ENCODE measurements around the gene MAP10.

The MAP10 gene

DNA sequence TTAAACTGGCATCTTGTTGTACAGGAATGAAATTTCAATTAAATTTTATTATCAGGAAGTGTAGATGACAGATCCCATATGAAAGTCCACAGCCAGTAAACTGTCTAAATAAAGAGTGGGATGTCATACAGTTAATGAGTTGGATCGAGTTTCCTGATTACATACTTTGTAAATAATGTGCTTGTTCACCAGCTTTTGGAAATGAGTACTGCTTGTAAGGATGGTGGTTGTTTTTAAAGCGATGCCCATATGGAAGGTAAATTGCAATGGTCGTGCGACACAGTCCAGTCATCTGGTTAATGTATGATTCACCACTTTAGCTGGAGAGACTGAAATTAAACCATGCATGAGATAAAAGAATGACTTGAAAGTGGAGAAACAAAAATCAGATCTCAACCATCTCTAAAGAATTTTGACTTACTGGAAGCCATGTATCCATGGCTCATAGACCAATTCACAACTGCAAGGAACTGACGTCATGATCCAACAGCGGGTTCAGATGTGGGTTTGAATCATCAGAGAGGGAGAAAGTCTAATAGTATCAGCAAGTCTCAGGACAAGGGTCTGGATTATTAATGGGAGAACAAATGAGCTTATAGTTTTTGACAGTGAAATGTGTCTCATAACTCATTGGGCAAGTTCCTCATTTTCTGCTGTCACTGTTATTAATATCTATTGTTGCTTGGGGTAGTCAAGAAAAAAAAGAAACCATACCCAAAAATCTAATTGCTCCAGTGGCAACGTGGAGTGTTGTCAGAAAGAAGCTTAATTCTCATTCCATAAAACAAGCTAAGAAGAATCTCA is 49.0 kb downstream of the MAP10 start:
- in situ Hi-C loops (cut with MboI; ENCODE audit: low sequenced_read_pairs) = no loop called here

DNA sequence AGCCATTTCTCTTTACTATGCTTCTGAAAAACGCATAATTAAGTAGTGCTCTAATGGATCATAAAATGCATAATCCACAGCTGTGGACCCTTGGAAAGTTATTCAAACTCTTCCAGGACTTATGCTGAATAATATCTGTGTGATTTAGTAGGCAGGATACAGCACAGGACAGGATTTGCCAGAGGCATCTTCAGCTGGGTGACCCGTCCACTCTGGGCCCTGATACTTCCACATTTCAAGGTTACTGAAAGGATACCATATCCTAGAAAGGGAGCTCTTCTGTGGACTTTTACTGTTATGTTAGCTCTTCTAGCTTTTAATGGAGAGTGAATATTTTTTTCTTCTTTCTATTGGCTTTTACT is 49.6 kb downstream of the MAP10 start:
- in situ Hi-C loops (cut with MboI; ENCODE audit: low sequenced_read_pairs) = no loop called here

DNA sequence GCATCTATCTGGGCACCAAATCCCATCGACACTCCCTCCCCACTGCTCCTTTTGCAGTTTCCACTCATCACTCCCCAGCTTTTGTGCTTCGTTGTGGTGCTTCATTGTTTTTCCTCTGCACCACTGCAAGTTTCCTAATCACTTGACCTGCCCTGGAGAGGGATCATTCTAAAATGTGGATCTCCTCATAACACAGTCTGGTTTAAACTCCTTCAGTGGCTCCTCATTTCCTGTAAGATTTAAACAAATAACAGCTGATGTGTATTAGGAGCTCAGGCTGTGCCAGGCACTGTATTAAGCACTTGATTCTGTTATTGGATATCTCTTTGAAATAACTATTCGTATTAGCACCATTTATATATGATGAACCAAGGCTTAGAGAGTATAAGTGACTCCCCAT is 51.3 kb downstream of the MAP10 start:
- in situ Hi-C loops (cut with MboI; ENCODE audit: low sequenced_read_pairs) = no loop called here

Measured in HL-60/S4 treated with retinoic acid at 250 ng/mL for 4 days and 3 days (cell line).